Neuronal stem cell (in vitro differentiated cells): ENCODE data around the gene CFHR5.

ENCODE experiments used
- DNase-seq: peaks from one replicate; pipeline ENCODE4 v3.0.0-alpha.2; 2013; ENCODE audit warnings: low spot score
- H2AFZ ChIP-seq: one replicate; pipeline ENCODE4 v1.6.1; 2013; ENCODE audit warnings: mild to moderate bottlenecking, low read length, inconsistent platforms
- H2AK5ac ChIP-seq: 2 replicates; pipeline ENCODE4 v1.6.1; 2013; ENCODE audit warnings: low read depth, mild to moderate bottlenecking, inconsistent platforms, low read length, moderate library complexity, mixed read lengths
- H2BK120ac ChIP-seq: 2 replicates; pipeline ENCODE4 v1.6.1; 2013; ENCODE audit warnings: low read depth, mild to moderate bottlenecking, inconsistent platforms, low read length, moderate library complexity, mixed read lengths
- H2BK12ac ChIP-seq: one replicate; pipeline ENCODE4 v1.6.1; 2013; ENCODE audit warnings: low read length, inconsistent platforms
- H2BK15ac ChIP-seq: 2 replicates; pipeline ENCODE4 v1.6.1; 2013; ENCODE audit warnings: mild to moderate bottlenecking, low read length, inconsistent platforms, mixed read lengths
- H2BK5ac ChIP-seq: one replicate; pipeline ENCODE4 v1.6.1; 2013; ENCODE audit warnings: inconsistent platforms, mild to moderate bottlenecking, low read length, moderate library complexity
- H3K14ac ChIP-seq: one replicate; pipeline ENCODE4 v1.6.1; 2013; ENCODE audit warnings: low read length, inconsistent platforms
- H3K18ac ChIP-seq: 2 replicates; pipeline ENCODE4 v1.6.1; 2013; ENCODE audit warnings: low read length, inconsistent platforms
- H3K23ac ChIP-seq: 2 replicates; pipeline ENCODE4 v1.6.1; 2013; ENCODE audit warnings: low read depth, mild to moderate bottlenecking, mixed read lengths, low read length, inconsistent platforms; ENCODE audit not compliant: poor library complexity
- H3K27ac ChIP-seq: replicated peaks from 3 replicates; pipeline ENCODE4 v1.5.1; 2013; ENCODE audit warnings: low read length, inconsistent platforms
- H3K27me3 ChIP-seq, 3 experiments: 2 replicates each; pipeline ENCODE4 v1.6.1; 2013; ENCODE audit warnings: low read length in 3 of 3, mild to moderate bottlenecking in 2 of 3, inconsistent platforms in 1 of 3, low read depth in 1 of 3, mixed read lengths in 1 of 3, moderate library complexity in 1 of 3; ENCODE audit not compliant: control insufficient read depth in 3 of 3, insufficient read depth in 3 of 3
- H3K36me3 ChIP-seq, 2 donors: replicated peaks in 1 of 2; 2 replicates each; pipeline ENCODE4 v1.6.1; 2013; ENCODE audit warnings: low read length in 2 of 2; ENCODE audit not compliant: control insufficient read depth in 2 of 2, insufficient read depth in 2 of 2
- H3K4ac ChIP-seq: 2 replicates; pipeline ENCODE4 v1.6.1; 2013; ENCODE audit warnings: inconsistent platforms, mild to moderate bottlenecking, low read length, moderate library complexity
- H3K4me1 ChIP-seq, 2 donors: 1 replicate in 1 of 2; 2 replicates in 1 of 2; pipeline ENCODE4 v1.6.1; 2013; ENCODE audit warnings: low read length in 2 of 2, low read depth in 1 of 2; ENCODE audit not compliant: control insufficient read depth in 2 of 2, insufficient read depth in 1 of 2
- H3K4me2 ChIP-seq: one replicate; pipeline ENCODE4 v1.6.1; 2013; ENCODE audit warnings: mild to moderate bottlenecking, low read length, inconsistent platforms; ENCODE audit not compliant: insufficient read depth, poor library complexity, severe bottlenecking
- H3K4me3 ChIP-seq, 2 donors: 2 replicates each; pipeline ENCODE4 v1.5.1; 2013; ENCODE audit warnings: low read length in 2 of 2, mild to moderate bottlenecking in 2 of 2, inconsistent platforms in 1 of 2, moderate library complexity in 1 of 2
- H3K79me1 ChIP-seq: one replicate; pipeline ENCODE4 v1.6.1; 2013; ENCODE audit warnings: low read depth, mild to moderate bottlenecking, inconsistent platforms, low read length, moderate library complexity
- H3K9ac ChIP-seq: one replicate; pipeline ENCODE4 v1.6.1; 2013; ENCODE audit warnings: mild to moderate bottlenecking, low read depth, low read length, inconsistent platforms; ENCODE audit not compliant: poor library complexity
- H3K9me3 ChIP-seq, 2 donors: replicated peaks in 1 of 2; 2 replicates each; pipeline versions ENCODE3 to v1.6.1; 2013; ENCODE audit warnings: low read length in 2 of 2, mild to moderate bottlenecking in 2 of 2, inconsistent platforms in 1 of 2, low read depth in 1 of 2, mixed read lengths in 1 of 2, moderate library complexity in 1 of 2; ENCODE audit not compliant: control insufficient read depth in 2 of 2, insufficient read depth in 1 of 2
- H4K8ac ChIP-seq: one replicate; pipeline ENCODE4 v1.6.1; 2013; ENCODE audit warnings: low read depth, mild to moderate bottlenecking, inconsistent platforms, low read length, moderate library complexity
- H4K91ac ChIP-seq: one replicate; pipeline ENCODE4 v1.6.1; 2013; ENCODE audit warnings: low read length, low read depth, mild to moderate bottlenecking, inconsistent platforms; ENCODE audit not compliant: poor library complexity
- WGBS, 2 donors: extraction: QIAGEN DNeasy Blood & Tissue Kit; methylation state at CpG; one replicate each; pipeline ENCODE4 v1.1.7; 2013; ENCODE audit warnings: missing lambda C conversion rate in 2 of 2, mixed read lengths in 1 of 2; ENCODE audit not compliant: insufficient read length in 2 of 2, insufficient replicate concordance in 1 of 2; ENCODE audit errors: extremely low coverage in 2 of 2; 5-methylcytosine and 5-hydroxymethylcytosine counted together

The CFHR5 gene

GRCh38 chr1:197036861-197037260 is 59.5 kb downstream of the CFHR5 start:
- DNase-seq = no peak
- no peak overlapping the region for H4K91ac ChIP-seq
- H2BK5ac ChIP-seq = no peak overlapping the region
- H3K14ac ChIP-seq = no peak overlapping the region
- H2AK5ac ChIP-seq = no peak overlapping the region
- H2BK120ac ChIP-seq = no peak overlapping the region
- H2BK15ac ChIP-seq = no peak overlapping the region
- H3K27ac ChIP-seq = no peak overlapping the region
- no peak overlapping the region for H3K4ac ChIP-seq
- no peak overlapping the region for H3K4me2 ChIP-seq
- H3K9me3 ChIP-seq = no peaks in the 10 kb centered on the region
- H3K18ac ChIP-seq = no peak overlapping the region
- H3K36me3 ChIP-seq = no peaks in the 10 kb centered on the region
- H3K27me3 ChIP-seq = no peaks in the 10 kb centered on the region
- H3K4me3 ChIP-seq = no peak overlapping the region
- WGBS, 2 donors = no CpG with 5 or more reads among the region's 3 CpGs
- no peak overlapping the region for H3K9ac ChIP-seq
- no peaks in the 10 kb centered on the region for H3K79me1 ChIP-seq
- H4K8ac ChIP-seq = no peak overlapping the region
- no peak overlapping the region for H2BK12ac ChIP-seq
- H2AFZ ChIP-seq = no peak overlapping the region
- H3K23ac ChIP-seq = no peak overlapping the region
- no peaks in the 10 kb centered on the region for H3K4me1 ChIP-seq

- H3K4me2 ChIP-seq = no peak overlapping the region
- H3K79me1 ChIP-seq = no peaks in the 10 kb centered on the region
- H3K9ac ChIP-seq = no peak overlapping the region
- no peak overlapping the region for H3K23ac ChIP-seq
- H3K9me3 ChIP-seq = no peaks in the 10 kb centered on the region
- no peaks in the 10 kb centered on the region for H3K4me1 ChIP-seq
- no peak overlapping the region for H3K4me3 ChIP-seq
- no peak overlapping the region for H3K18ac ChIP-seq
- H3K27me3 ChIP-seq = no peaks in the 10 kb centered on the region
- no peak overlapping the region for H4K91ac ChIP-seq
- no peak overlapping the region for H2AK5ac ChIP-seq
- H2BK12ac ChIP-seq = no peak overlapping the region
- no peak overlapping the region for H3K4ac ChIP-seq
- H2AFZ ChIP-seq = no peak overlapping the region
- WGBS, 2 donors = no CpG with 5 or more reads among the region's 7 CpGs
- no peak overlapping the region for H2BK5ac ChIP-seq
- no peak overlapping the region for H2BK120ac ChIP-seq
- no peak for DNase-seq
- no peaks in the 10 kb centered on the region for H3K36me3 ChIP-seq
- no peak overlapping the region for H3K27ac ChIP-seq
- H3K14ac ChIP-seq = no peak overlapping the region
- no peak overlapping the region for H2BK15ac ChIP-seq
- H4K8ac ChIP-seq = no peak overlapping the region
Observed at GRCh38 chr1:197041486-197042353, 64.4 kb downstream of the CFHR5 start.

DNA sequence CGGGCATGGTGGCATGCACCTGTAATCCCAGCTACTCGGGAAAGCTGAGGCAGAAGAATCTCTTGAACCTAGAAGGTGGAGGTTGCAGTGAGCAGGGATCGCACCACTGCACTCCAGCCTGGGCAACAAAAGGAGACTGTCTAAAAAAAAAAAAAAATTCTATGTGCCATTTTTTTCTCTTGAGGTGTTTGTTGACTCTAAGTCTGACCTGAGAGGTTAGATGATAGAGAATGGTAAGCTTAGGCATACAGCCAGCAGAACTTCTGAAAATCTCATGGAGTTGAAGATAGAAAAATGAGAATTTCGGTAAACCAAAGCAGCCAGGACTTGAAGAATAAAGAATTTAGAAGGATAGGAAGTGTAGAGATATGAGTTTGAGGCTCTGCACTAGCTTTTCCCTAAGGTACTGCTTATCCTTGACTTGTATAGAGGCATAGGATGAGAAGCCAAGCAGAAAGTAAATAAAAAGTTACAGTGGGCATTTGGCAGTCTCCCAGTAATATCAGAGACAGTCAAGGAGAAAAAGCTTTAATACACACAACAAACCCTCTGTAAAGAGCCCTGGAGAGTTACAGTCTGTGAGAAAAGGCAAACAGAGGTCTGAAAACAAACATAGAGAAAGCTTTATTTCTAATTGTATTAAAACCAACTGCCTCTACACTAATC is 65.5 kb downstream of the CFHR5 start:
- Histone ChIP-seq H4K8ac (no peak overlapping the region), H4K91ac (no peak overlapping the region), H2AK5ac (no peak overlapping the region), H3K23ac (no peak overlapping the region), H2BK120ac (no peak overlapping the region), H3K9ac (no peak overlapping the region), H2BK5ac (no peak overlapping the region), H2BK15ac (no peak overlapping the region), H3K27me3 (no peaks in the 10 kb centered on the region), H3K27ac (no peak overlapping the region), H3K4me2 (no peak overlapping the region), H3K4me1 (no peaks in the 10 kb centered on the region), H2BK12ac (no peak overlapping the region), H3K4me3 (no peak overlapping the region), H3K18ac (no peak overlapping the region), H3K79me1 (no peaks in the 10 kb centered on the region), H3K14ac (no peak overlapping the region), H3K4ac (no peak overlapping the region), H3K36me3 (no peaks in the 10 kb centered on the region), H3K9me3 (no peaks in the 10 kb centered on the region), H2AFZ (no peak overlapping the region)
- WGBS, 2 donors = no CpG with 5 or more reads among the region's 4 CpGs
- no peak for DNase-seq

- Histone ChIP-seq H3K27ac (no peak overlapping the region), H3K4ac (no peak overlapping the region), H3K36me3 (no peaks in the 10 kb centered on the region), H3K4me3 (no peak overlapping the region), H3K23ac (no peak overlapping the region), H3K4me1 (no peaks in the 10 kb centered on the region), H4K91ac (no peak overlapping the region), H2BK120ac (no peak overlapping the region), H2BK5ac (no peak overlapping the region), H2AFZ (no peak overlapping the region), H4K8ac (no peak overlapping the region), H2BK12ac (no peak overlapping the region), H2BK15ac (no peak overlapping the region), H2AK5ac (no peak overlapping the region), H3K18ac (no peak overlapping the region), H3K9me3 (no peaks in the 10 kb centered on the region), H3K4me2 (no peak overlapping the region), H3K14ac (no peak overlapping the region), H3K9ac (no peak overlapping the region), H3K27me3 (no peaks in the 10 kb centered on the region), H3K79me1 (no peaks in the 10 kb centered on the region)
- no peak for DNase-seq
Observed at GRCh38 chr1:197049100-197049499, 71.7 kb downstream of the CFHR5 start.
